GM23248 (cell line): Measurements from ENCODE around the gene DGAT2L6. TPM values are rescaled to one million over a fixed set of nuclear protein-coding genes. Genes with fewer than 3 reads are reported as not detected.
A peak's percentile ranks its signal among the peaks of the same experiment; 100 is the strongest.

Experiments used
- DNase-seq: peaks from one replicate; pipeline ENCODE4 v3.0.0-alpha.2; 2015
- H2AFZ ChIP-seq: fragments of 200-600 bp; sonication (generic); 2 replicates; pipeline ENCODE4 v1.6.1; 2016; ENCODE audit warnings: antibody characterized with exemption
- H3F3A ChIP-seq: fragments of 200-600 bp; sonication (generic); 2 replicates; pipeline ENCODE4 v1.6.1; 2016; ENCODE audit warnings: mild to moderate bottlenecking, antibody characterized with exemption, mixed run types; ENCODE audit not compliant: insufficient read depth
- H3K27ac ChIP-seq: fragments of 200-600 bp; sonication (generic); 2 replicates; pipeline ENCODE4 v1.5.1; 2016; ENCODE audit warnings: mild to moderate bottlenecking
- H3K27me3 ChIP-seq: fragments of 200-600 bp; sonication (generic); replicated peaks from 2 replicates; pipeline ENCODE4 v1.6.1; 2016; ENCODE audit warnings: mild to moderate bottlenecking; ENCODE audit not compliant: insufficient read depth
- H3K36me3 ChIP-seq: fragments of 200-600 bp; sonication (generic); 2 replicates; pipeline ENCODE4 v1.6.1; 2016; ENCODE audit warnings: low read depth, mild to moderate bottlenecking
- H3K4me1 ChIP-seq: fragments of 200-600 bp; sonication (generic); 2 replicates; pipeline ENCODE4 v1.6.1; 2016; ENCODE audit warnings: mild to moderate bottlenecking; ENCODE audit not compliant: insufficient read depth
- H3K4me2 ChIP-seq: fragments of 200-600 bp; sonication (generic); one replicate; pipeline ENCODE4 v1.6.1; 2016; ENCODE audit warnings: mild to moderate bottlenecking; ENCODE audit not compliant: unreplicated experiment
- H3K4me3 ChIP-seq: fragments of 200-600 bp; sonication (generic); 2 replicates; pipeline ENCODE4 v1.5.1; 2016; ENCODE audit warnings: mild to moderate bottlenecking
- H3K79me2 ChIP-seq: fragments of 200-600 bp; sonication (generic); 2 replicates; pipeline ENCODE4 v1.6.1; 2016; ENCODE audit warnings: mild to moderate bottlenecking; ENCODE audit not compliant: insufficient read depth
- H3K9ac ChIP-seq: fragments of 200-600 bp; sonication (generic); 2 replicates; pipeline ENCODE4 v1.6.1; 2016; ENCODE audit warnings: mild to moderate bottlenecking
- H3K9me2 ChIP-seq: fragments of 200-600 bp; sonication (generic); 2 replicates; pipeline ENCODE4 v1.6.1; 2016; ENCODE audit warnings: mixed run types, mild to moderate bottlenecking, moderate library complexity; ENCODE audit not compliant: insufficient read depth
- H3K9me3 ChIP-seq: fragments of 200-600 bp; sonication (generic); one replicate; pipeline ENCODE4 v1.6.1; 2017; ENCODE audit warnings: low read depth
- H4K20me1 ChIP-seq: fragments of 200-600 bp; sonication (generic); 2 replicates; pipeline ENCODE4 v1.6.0; 2016; ENCODE audit not compliant: insufficient read depth
- EZH2 ChIP-seq: fragments of 200-600 bp; sonication (generic); IDR thresholded peaks from 2 replicates; pipeline ENCODE4 v1.6.1; 2018; ENCODE audit warnings: antibody characterized with exemption, mild to moderate bottlenecking; ENCODE audit not compliant: insufficient read depth, poor library complexity, severe bottlenecking
- EZH2phosphoT487 ChIP-seq: fragments of 200-600 bp; sonication (generic); IDR thresholded peaks from 2 replicates; pipeline ENCODE4 v1.6.1; 2018; ENCODE audit warnings: antibody characterized with exemption, moderate library complexity, mild to moderate bottlenecking, low read depth; ENCODE audit not compliant: insufficient read depth
- WGBS, 2 experiments: methylation state at CpG; one replicate each; pipeline ENCODE4 v1.1.6; 2015 to 2017; ENCODE audit warnings: low lambda C conversion rate in 2 of 2, low coverage in 1 of 2; ENCODE audit errors: missing lambda C conversion rate in 2 of 2; 5-methylcytosine and 5-hydroxymethylcytosine counted together
- in situ Hi-C: fragments of 300-500 bp; cut with MboI; formaldehyde crosslinking; loops from 2 replicates; pipeline ENCODE4 v1.15.0; 2020
- polyA plus RNA-seq: library from polyadenylated mRNA; unstranded; fragments of >200 nt; fragmentation: Nextera tagmentation; extraction: Ambion mirVana; gene quantifications from 2 replicates; pipeline ENCODE4 v1.2.1, GENCODE V29; 2016
- total RNA-seq: library from RNA; depleted of rRNA; stranded (reverse); fragments of >200 nt; shearing (Covaris generic); gene quantifications from 2 replicates; pipeline ENCODE4 v1.2.3, GENCODE V29; 2014; rRNA removed

Gene DGAT2L6, protein sequence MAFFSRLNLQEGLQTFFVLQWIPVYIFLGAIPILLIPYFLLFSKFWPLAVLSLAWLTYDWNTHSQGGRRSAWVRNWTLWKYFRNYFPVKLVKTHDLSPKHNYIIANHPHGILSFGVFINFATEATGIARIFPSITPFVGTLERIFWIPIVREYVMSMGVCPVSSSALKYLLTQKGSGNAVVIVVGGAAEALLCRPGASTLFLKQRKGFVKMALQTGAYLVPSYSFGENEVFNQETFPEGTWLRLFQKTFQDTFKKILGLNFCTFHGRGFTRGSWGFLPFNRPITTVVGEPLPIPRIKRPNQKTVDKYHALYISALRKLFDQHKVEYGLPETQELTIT
- not detected in 2 replicates for total RNA-seq
- polyA plus RNA-seq, result not detected in 2 replicates

DNA sequence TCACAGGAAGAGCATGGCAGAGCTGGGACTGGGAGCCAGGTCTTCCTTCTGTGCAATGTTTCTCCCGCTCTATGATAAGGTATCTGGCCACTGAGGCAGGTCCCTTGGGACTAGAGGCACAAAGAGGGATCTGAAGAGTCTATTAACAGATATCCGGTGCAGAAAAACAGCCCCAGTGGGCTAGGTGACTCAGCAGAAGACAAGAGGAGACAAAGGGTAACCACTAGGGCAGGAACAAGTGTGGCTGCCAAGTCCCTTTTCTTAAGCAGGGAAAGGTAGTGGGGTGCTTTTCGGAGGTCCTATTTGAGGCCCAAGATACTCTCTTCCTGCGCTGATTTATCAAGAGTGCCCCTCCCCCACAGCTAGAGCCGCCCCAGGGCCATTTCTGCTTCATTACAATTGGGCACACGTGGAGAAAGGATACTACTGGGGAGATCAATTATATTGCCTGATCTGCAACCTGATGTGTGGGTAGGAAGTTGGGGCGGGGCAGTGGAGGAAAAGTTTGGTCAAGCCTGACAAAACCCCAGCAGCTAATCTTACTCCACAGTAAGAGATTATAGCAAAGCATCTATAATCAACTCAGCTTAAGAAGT is at the start of gene DGAT2L6:
TSS of gene DGAT2L6 (plus strand) at position 546 of the 596 bp plus-strand sequence. CDS start 100 bp downstream, outside the sequence.
- H3F3A ChIP-seq, result 0 out of 2 replicates have a peak, but pooled peaks cover 5% of the 10 kb centered on the region
- H3K79me2 ChIP-seq, result no peaks in the 10 kb centered on the region
- no peaks in the 10 kb centered on the region for H3K9me3 ChIP-seq
- H4K20me1 ChIP-seq, result no peaks in the 10 kb centered on the region
- no peak within 1 kb of the TSS for H3K4me2 ChIP-seq
- no peak within 1 kb of the TSS for H3K4me3 ChIP-seq
- in situ Hi-C loops, result no loop called here
- no peaks in the 10 kb centered on the region for H3K9me2 ChIP-seq
- H2AFZ ChIP-seq, result no peak within 1 kb of the TSS
- WGBS, 2 experiments, result 41 to 43% methylated on average over 7 of the region's 7 CpGs
- no peak for DNase-seq
- H3K4me1 ChIP-seq, result peaks cover 9% of the 10 kb centered on the region
- no peak within 1 kb of the TSS for H3K9ac ChIP-seq
- H3K27ac ChIP-seq, result no peak within 1 kb of the TSS
- no peaks in the 10 kb centered on the region for H3K27me3 ChIP-seq
- no peak for TF ChIP-seq EZH2
- no peak for TF ChIP-seq EZH2phosphoT487
- H3K36me3 ChIP-seq, result no peaks in the 10 kb centered on the region

GRCh38 chrX:70128071-70128470 is 49.2 kb upstream of the DGAT2L6 start:
- no peaks in the 10 kb centered on the region for H3K9me2 ChIP-seq
- DNase-seq, result no peak
- no peak for TF ChIP-seq EZH2phosphoT487
- no peak for TF ChIP-seq EZH2
- H3K27me3 ChIP-seq, result no peaks in the 10 kb centered on the region
- no peaks in the 10 kb centered on the region for H3K79me2 ChIP-seq
- no peak overlapping the region for H2AFZ ChIP-seq
- H3K4me3 ChIP-seq, result no peak overlapping the region
- H3K4me1 ChIP-seq, result no peaks in the 10 kb centered on the region
- WGBS, 2 experiments, result 39 to 54% methylated on average over 5 to 6 of the region's 9 CpGs
- no peaks in the 10 kb centered on the region for H3K9me3 ChIP-seq
- no peaks in the 10 kb centered on the region for H4K20me1 ChIP-seq
- H3F3A ChIP-seq, result no peaks in the 10 kb centered on the region
- in situ Hi-C loops, result no loop called here
- no peak overlapping the region for H3K9ac ChIP-seq
- H3K36me3 ChIP-seq, result no peaks in the 10 kb centered on the region
- H3K27ac ChIP-seq, result no peak overlapping the region
- no peak overlapping the region for H3K4me2 ChIP-seq

DNA sequence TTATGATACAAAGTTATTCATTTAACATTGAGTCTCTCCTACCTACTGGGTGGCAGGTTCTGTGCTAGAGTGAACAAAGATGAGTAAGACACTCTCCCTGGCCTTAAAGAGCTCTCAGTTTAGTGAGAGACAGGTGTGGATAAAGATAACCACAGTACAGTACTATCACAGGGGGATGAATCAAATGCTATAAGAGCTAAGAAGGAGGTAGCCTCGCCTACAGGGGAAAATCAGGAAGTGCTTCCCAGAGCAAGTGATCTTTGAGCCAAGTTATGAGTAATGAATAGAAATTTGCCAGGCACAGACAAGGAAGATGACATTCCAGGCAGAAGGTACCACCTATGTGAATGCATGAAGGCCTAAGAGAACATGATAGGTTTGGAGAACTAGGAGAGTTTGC is 47.5 kb upstream of the DGAT2L6 start:
- Histone ChIP-seq H2AFZ (no peak overlapping the region), H4K20me1 (no peaks in the 10 kb centered on the region), H3K4me3 (no peak overlapping the region), H3K9me2 (no peaks in the 10 kb centered on the region), H3K4me1 (0 out of 2 replicates have a peak, but pooled peaks cover 3% of the 10 kb centered on the region), H3K9me3 (no peaks in the 10 kb centered on the region), H3F3A (no peaks in the 10 kb centered on the region), H3K79me2 (peaks cover 11% of the 10 kb centered on the region), H3K27me3 (no peaks in the 10 kb centered on the region), H3K36me3 (no peaks in the 10 kb centered on the region), H3K4me2 (no peak overlapping the region), H3K9ac (no peak overlapping the region), H3K27ac (no peak overlapping the region)
- 0% methylated on average over 1 of the region's 1 CpG for WGBS, 2 experiments
- in situ Hi-C loops, result no loop called here
- TF ChIP-seq EZH2phosphoT487 (no peak), EZH2 (no peak)
- peak; percentile 24 for DNase-seq

GRCh38 chrX:70132224-70132623 is 45.1 kb upstream of the DGAT2L6 start:
- Histone ChIP-seq H3K9ac (no peak overlapping the region), H3K9me3 (no peaks in the 10 kb centered on the region), H4K20me1 (no peaks in the 10 kb centered on the region), H3K79me2 (peaks cover 26% of the 10 kb centered on the region), H3K36me3 (no peaks in the 10 kb centered on the region), H3K4me1 (0 out of 2 replicates have a peak, but pooled peaks cover 8% of the 10 kb centered on the region), H3F3A (no peaks in the 10 kb centered on the region), H3K27ac (no peak overlapping the region), H3K9me2 (no peaks in the 10 kb centered on the region), H3K4me3 (no peak overlapping the region; the same call in 1 of the 2 replicates), H3K27me3 (no peaks in the 10 kb centered on the region), H3K4me2 (peak overlapping the region; percentile 90), H2AFZ (peak overlapping the region; percentile 100; the same call in 1 of the 2 replicates)
- 42 to 43% methylated on average over 4 of the region's 4 CpGs for WGBS, 2 experiments
- no peak for TF ChIP-seq EZH2
- no peak for TF ChIP-seq EZH2phosphoT487
- peak; percentile 4 for DNase-seq
- in situ Hi-C loops, result no loop called here
